ENCODE measurements around the gene GALNT17. TPM values are rescaled to one million over a fixed set of nuclear protein-coding genes. Genes with fewer than 3 reads are reported as not detected.

GALNT17 gene
- total RNA-seq, 1 experiment from 2014 or later = not detected

- Histone ChIP-seq H3K4me3 (ENCODE audit: low read depth in 2 of 2, low read length in 2 of 2) (no peak overlapping the region), H3K27ac (ENCODE audit: low read length) (no peak overlapping the region), H3K9me3 (ENCODE audit: control insufficient read depth, insufficient read depth, low read depth, low read length) (no peaks in the 10 kb centered on the region), H3K4me1 (ENCODE audit: control insufficient read depth, insufficient read depth, low read length) (no peaks in the 10 kb centered on the region), H3K36me3 (ENCODE audit: control insufficient read depth, insufficient read depth, low read length) (no peaks in the 10 kb centered on the region), H3K27me3 (ENCODE audit: control insufficient read depth, insufficient read depth, low read length) (no peaks in the 10 kb centered on the region)
- no peak for ATAC-seq
- BruUV-seq (replicated peaks) = no TSS peak
- no peak for TF ChIP-seq REST (IDR thresholded peaks at IDR 0.05; ENCODE audit: insufficient read depth in 1 of 2, low read depth in 2 of 2, low read length in 1 of 2)
- no peak for TF ChIP-seq POLR2AphosphoS5 (IDR thresholded peaks at IDR 0.05; ENCODE audit: low read depth, low read length)
- TF ChIP-seq, protein P1, sequence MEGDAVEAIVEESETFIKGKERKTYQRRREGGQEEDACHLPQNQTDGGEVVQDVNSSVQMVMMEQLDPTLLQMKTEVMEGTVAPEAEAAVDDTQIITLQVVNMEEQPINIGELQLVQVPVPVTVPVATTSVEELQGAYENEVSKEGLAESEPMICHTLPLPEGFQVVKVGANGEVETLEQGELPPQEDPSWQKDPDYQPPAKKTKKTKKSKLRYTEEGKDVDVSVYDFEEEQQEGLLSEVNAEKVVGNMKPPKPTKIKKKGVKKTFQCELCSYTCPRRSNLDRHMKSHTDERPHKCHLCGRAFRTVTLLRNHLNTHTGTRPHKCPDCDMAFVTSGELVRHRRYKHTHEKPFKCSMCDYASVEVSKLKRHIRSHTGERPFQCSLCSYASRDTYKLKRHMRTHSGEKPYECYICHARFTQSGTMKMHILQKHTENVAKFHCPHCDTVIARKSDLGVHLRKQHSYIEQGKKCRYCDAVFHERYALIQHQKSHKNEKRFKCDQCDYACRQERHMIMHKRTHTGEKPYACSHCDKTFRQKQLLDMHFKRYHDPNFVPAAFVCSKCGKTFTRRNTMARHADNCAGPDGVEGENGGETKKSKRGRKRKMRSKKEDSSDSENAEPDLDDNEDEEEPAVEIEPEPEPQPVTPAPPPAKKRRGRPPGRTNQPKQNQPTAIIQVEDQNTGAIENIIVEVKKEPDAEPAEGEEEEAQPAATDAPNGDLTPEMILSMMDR (IDR thresholded peaks at IDR 0.05) = no peak
- TF ChIP-seq TCF7L2 (IDR thresholded peaks at IDR 0.05; ENCODE audit: low read depth, low read length) = no peak
- no peak for TF ChIP-seq SIN3A (IDR thresholded peaks at IDR 0.05; ENCODE audit: borderline replicate concordance, insufficient read depth, low read depth, low read length)
- POLR2A ChIA-PET = no interaction called here
- DNase-seq (ENCODE audit: low read depth, low spot score) = no peak
- CTCF ChIA-PET = no interaction called here
- intact Hi-C loops (cut with micrococcal nuclease; ENCODE audit: unreplicated experiment) (no loop called here), in situ Hi-C loops (cut with HindIII; ENCODE audit: low pct_unique_long_range_greater_than_20kb, low sequenced_read_pairs) (no loop called here)
These were observed 61.3 kb downstream of the GALNT17 start for GRCh38 chr7:71193099-71193810.

- Histone ChIP-seq H3K27ac (ENCODE audit: low read length) (no peak overlapping the region), H3K36me3 (ENCODE audit: control insufficient read depth, insufficient read depth, low read length) (no peaks in the 10 kb centered on the region), H3K9me3 (ENCODE audit: control insufficient read depth, insufficient read depth, low read depth, low read length) (no peaks in the 10 kb centered on the region), H3K4me1 (ENCODE audit: control insufficient read depth, insufficient read depth, low read length) (no peaks in the 10 kb centered on the region), H3K27me3 (ENCODE audit: control insufficient read depth, insufficient read depth, low read length) (no peaks in the 10 kb centered on the region), H3K4me3 (ENCODE audit: low read depth in 2 of 2, low read length in 2 of 2) (no peak overlapping the region)
- ChIA-PET POLR2A (no interaction called here), CTCF (no interaction called here)
- in situ Hi-C loops (cut with HindIII; ENCODE audit: low pct_unique_long_range_greater_than_20kb, low sequenced_read_pairs) (no loop called here), intact Hi-C loops (cut with micrococcal nuclease; ENCODE audit: unreplicated experiment) (no loop called here)
- TF ChIP-seq REST (IDR thresholded peaks at IDR 0.05; ENCODE audit: insufficient read depth in 1 of 2, low read depth in 2 of 2, low read length in 1 of 2) (no peak), TCF7L2 (IDR thresholded peaks at IDR 0.05; ENCODE audit: low read depth, low read length) (no peak), POLR2AphosphoS5 (IDR thresholded peaks at IDR 0.05; ENCODE audit: low read depth, low read length) (no peak), SIN3A (IDR thresholded peaks at IDR 0.05; ENCODE audit: borderline replicate concordance, insufficient read depth, low read depth, low read length) (no peak)
- TF ChIP-seq, protein P1 (IDR thresholded peaks at IDR 0.05) = no peak
- ATAC-seq (no peak), DNase-seq (ENCODE audit: low read depth, low spot score) (no peak)
- BruUV-seq (replicated peaks) = no TSS peak
These were observed 66.4 kb downstream of the GALNT17 start for GRCh38 chr7:71198391-71198790.
